MM.1S (cell line): ENCODE results near the gene AFAP1.

ENCODE experiments used
- DNase-seq: peaks from one replicate; pipeline ENCODE4 v3.0.0-alpha.2; 2015
- H2AFZ ChIP-seq: fragments of 300-600 bp; sonication (generic); 2 replicates; pipeline ENCODE4 v1.6.0; 2016; ENCODE audit warnings: antibody characterized with exemption, low read length
- H3F3A ChIP-seq: fragments of 300-600 bp; sonication (generic); 2 replicates; pipeline ENCODE4 v1.6.1; 2016; ENCODE audit warnings: mild to moderate bottlenecking, antibody characterized with exemption, low read length, moderate library complexity, mixed read lengths; ENCODE audit not compliant: insufficient read depth
- H3K27ac ChIP-seq: fragments of 300-600 bp; sonication (generic); 2 replicates; pipeline ENCODE4 v1.5.1; 2016; ENCODE audit warnings: mild to moderate bottlenecking, low read length
- H3K27me3 ChIP-seq: fragments of 300-600 bp; sonication (generic); replicated peaks from 2 replicates; pipeline ENCODE4 v1.6.0; 2016; ENCODE audit warnings: low read length; ENCODE audit not compliant: insufficient read depth
- H3K36me3 ChIP-seq: fragments of 300-600 bp; sonication (generic); replicated peaks from 2 replicates; pipeline ENCODE4 v1.6.1; 2016; ENCODE audit warnings: mild to moderate bottlenecking, low read length, mixed read lengths; ENCODE audit not compliant: insufficient read depth
- H3K4me1 ChIP-seq: fragments of 300-600 bp; sonication (generic); 2 replicates; pipeline ENCODE4 v1.6.1; 2016; ENCODE audit warnings: low read length, mixed read lengths
- H3K4me2 ChIP-seq: fragments of 300-600 bp; sonication (generic); 2 replicates; pipeline ENCODE4 v1.6.0; 2016; ENCODE audit warnings: low read depth, low read length
- H3K4me3 ChIP-seq: fragments of 300-600 bp; sonication (generic); 2 replicates; pipeline ENCODE4 v1.5.1; 2016; ENCODE audit warnings: low read length, mixed read lengths
- H3K79me2 ChIP-seq: fragments of 300-600 bp; sonication (generic); 2 replicates; pipeline ENCODE4 v1.6.1; 2016; ENCODE audit warnings: mixed run types, low read length, mixed read lengths
- H3K9ac ChIP-seq: fragments of 300-600 bp; sonication (generic); 2 replicates; pipeline ENCODE4 v1.6.1; 2016; ENCODE audit warnings: low read length, mixed read lengths
- H3K9me2 ChIP-seq: fragments of 300-600 bp; sonication (generic); replicated peaks from 2 replicates; pipeline ENCODE4 v1.6.1; 2016; ENCODE audit warnings: mild to moderate bottlenecking, low read length, mixed read lengths; ENCODE audit not compliant: insufficient read depth
- H3K9me3 ChIP-seq: fragments of 300-600 bp; sonication (generic); replicated peaks from 2 replicates; pipeline ENCODE4 v1.6.1; 2016; ENCODE audit warnings: mild to moderate bottlenecking, low read length, mixed read lengths; ENCODE audit not compliant: insufficient read depth
- H4K20me1 ChIP-seq: fragments of 300-600 bp; sonication (generic); 2 replicates; pipeline ENCODE4 v1.6.1; 2016; ENCODE audit warnings: mild to moderate bottlenecking, low read length, moderate library complexity, mixed read lengths; ENCODE audit not compliant: insufficient read depth
- EZH2 ChIP-seq: fragments of 300-600 bp; sonication (generic); optimal IDR thresholded peaks from 2 replicates; pipeline ENCODE3; 2017; ENCODE audit warnings: low read depth, mild to moderate bottlenecking, antibody characterized with exemption, low read length, mixed read lengths
- EZH2phosphoT487 ChIP-seq: fragments of 300-600 bp; sonication (generic); IDR thresholded peaks from 2 replicates; pipeline ENCODE4 v1.6.1; 2018; ENCODE audit warnings: antibody characterized with exemption, low read length
- TF ChIP-seq, protein P1 (sequence below): fragments of 300-600 bp; sonication (generic); IDR thresholded peaks from 2 replicates; pipeline ENCODE4 v1.5.1; 2016; ENCODE audit warnings: antibody characterized with exemption, low read length, mixed read lengths

Gene AFAP1

GRCh38 chr4:7976025-7976424 lies 36.4 kb upstream of the AFAP1 start:
- Histone ChIP-seq H3K4me2 (no peak overlapping the region), H3K79me2 (no peaks in the 10 kb centered on the region), H3K4me3 (no peak overlapping the region), H3K9me2 (no peaks in the 10 kb centered on the region), H3K9me3 (no peaks in the 10 kb centered on the region), H2AFZ (no peak overlapping the region), H3K27ac (no peak overlapping the region), H3K9ac (no peak overlapping the region), H3K27me3 (peaks cover 66% of the 10 kb centered on the region), H3K4me1 (no peaks in the 10 kb centered on the region), H3K36me3 (no peaks in the 10 kb centered on the region), H3F3A (no peaks in the 10 kb centered on the region), H4K20me1 (no peaks in the 10 kb centered on the region)
- no peak for DNase-seq
- TF ChIP-seq EZH2 (no peak), EZH2phosphoT487 (no peak)
- TF ChIP-seq, protein P1, sequence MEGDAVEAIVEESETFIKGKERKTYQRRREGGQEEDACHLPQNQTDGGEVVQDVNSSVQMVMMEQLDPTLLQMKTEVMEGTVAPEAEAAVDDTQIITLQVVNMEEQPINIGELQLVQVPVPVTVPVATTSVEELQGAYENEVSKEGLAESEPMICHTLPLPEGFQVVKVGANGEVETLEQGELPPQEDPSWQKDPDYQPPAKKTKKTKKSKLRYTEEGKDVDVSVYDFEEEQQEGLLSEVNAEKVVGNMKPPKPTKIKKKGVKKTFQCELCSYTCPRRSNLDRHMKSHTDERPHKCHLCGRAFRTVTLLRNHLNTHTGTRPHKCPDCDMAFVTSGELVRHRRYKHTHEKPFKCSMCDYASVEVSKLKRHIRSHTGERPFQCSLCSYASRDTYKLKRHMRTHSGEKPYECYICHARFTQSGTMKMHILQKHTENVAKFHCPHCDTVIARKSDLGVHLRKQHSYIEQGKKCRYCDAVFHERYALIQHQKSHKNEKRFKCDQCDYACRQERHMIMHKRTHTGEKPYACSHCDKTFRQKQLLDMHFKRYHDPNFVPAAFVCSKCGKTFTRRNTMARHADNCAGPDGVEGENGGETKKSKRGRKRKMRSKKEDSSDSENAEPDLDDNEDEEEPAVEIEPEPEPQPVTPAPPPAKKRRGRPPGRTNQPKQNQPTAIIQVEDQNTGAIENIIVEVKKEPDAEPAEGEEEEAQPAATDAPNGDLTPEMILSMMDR: no peak

DNA sequence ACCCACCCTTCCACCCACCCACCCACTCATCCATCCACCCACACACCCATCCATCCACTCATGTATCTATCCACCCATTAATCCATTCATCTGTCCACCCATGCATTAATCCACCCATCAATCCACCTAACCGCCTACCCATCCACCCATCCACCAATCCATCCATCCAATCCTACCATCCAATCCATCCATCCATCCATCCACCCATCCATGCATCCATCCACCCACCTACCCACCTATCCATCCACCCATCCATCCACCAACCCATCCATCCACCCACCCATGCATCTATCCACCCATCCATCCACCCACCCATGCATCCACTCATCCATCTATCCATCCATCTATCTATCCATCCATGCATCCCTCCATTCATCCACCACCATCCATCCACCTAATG lies 34.8 kb upstream of the AFAP1 start:
- Histone ChIP-seq H2AFZ (no peak overlapping the region), H3K9me2 (no peaks in the 10 kb centered on the region), H3K36me3 (no peaks in the 10 kb centered on the region), H3K27me3 (peaks cover 67% of the 10 kb centered on the region), H3K27ac (no peak overlapping the region), H3K79me2 (no peaks in the 10 kb centered on the region), H4K20me1 (no peaks in the 10 kb centered on the region), H3K9ac (no peak overlapping the region), H3K9me3 (no peaks in the 10 kb centered on the region), H3K4me3 (no peak overlapping the region), H3F3A (no peaks in the 10 kb centered on the region), H3K4me1 (no peaks in the 10 kb centered on the region), H3K4me2 (no peak overlapping the region)
- TF ChIP-seq EZH2 (no peak), EZH2phosphoT487 (no peak)
- TF ChIP-seq, protein P1: no peak
- DNase-seq: no peak

DNA sequence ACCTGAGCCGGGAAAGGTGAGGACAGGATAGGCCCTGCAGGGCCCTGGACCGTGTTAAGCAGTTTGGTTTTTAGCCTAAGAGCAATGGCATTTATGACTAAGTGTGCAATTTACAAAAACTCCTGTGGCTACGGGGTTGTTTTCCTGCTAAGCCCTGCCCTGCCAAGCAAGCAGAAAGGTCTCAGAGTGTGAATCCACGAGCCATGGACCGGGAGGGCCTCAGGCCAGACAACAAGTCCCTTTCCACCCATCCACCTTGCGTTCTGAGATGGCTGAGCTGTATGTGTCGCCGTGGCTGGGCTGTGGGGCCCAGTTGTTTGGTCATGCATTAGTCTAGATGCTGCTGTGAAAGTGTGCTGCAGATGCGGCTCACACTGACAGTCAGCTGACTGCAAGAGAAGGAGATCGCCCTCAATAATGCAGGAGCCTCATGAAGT lies 33.9 kb upstream of the AFAP1 start:
- no peak overlapping the region for H3K27ac ChIP-seq
- no peaks in the 10 kb centered on the region for H3F3A ChIP-seq
- no peaks in the 10 kb centered on the region for H3K4me1 ChIP-seq

More for the DNA sequence above, 33.9 kb upstream of the AFAP1 start:
- H3K27me3 ChIP-seq: peaks cover 65% of the 10 kb centered on the region
- TF ChIP-seq, protein P1: no peak
- TF ChIP-seq EZH2phosphoT487: no peak
- no peak for TF ChIP-seq EZH2
- DNase-seq: no peak
- H3K9me2 ChIP-seq: no peaks in the 10 kb centered on the region
- no peak overlapping the region for H3K4me2 ChIP-seq
- no peaks in the 10 kb centered on the region for H3K9me3 ChIP-seq
- no peaks in the 10 kb centered on the region for H3K79me2 ChIP-seq
- H3K4me3 ChIP-seq: no peak overlapping the region
- H3K9ac ChIP-seq: no peak overlapping the region
- no peak overlapping the region for H2AFZ ChIP-seq
- no peaks in the 10 kb centered on the region for H4K20me1 ChIP-seq
- H3K36me3 ChIP-seq: no peaks in the 10 kb centered on the region
